Trophoblast cell (in vitro differentiated cells and primary cell): Measurements from ENCODE around the gene DLG2.

Experiments
- DNase-seq, 2 donors: peaks; one replicate each; pipeline ENCODE4 v3.0.0-alpha.2; 2016
- H2AFZ ChIP-seq: 2 replicates; pipeline ENCODE4 v1.6.1; 2013; ENCODE audit warnings: low read length, moderate library complexity, mild to moderate bottlenecking; ENCODE audit not compliant: insufficient read depth, poor library complexity
- H2AK5ac ChIP-seq: 2 replicates; pipeline ENCODE4 v1.6.1; 2013; ENCODE audit warnings: mild to moderate bottlenecking, low read length
- H2BK120ac ChIP-seq: 2 replicates; pipeline ENCODE4 v1.6.1; 2013; ENCODE audit warnings: low read length, mild to moderate bottlenecking, moderate library complexity; ENCODE audit not compliant: insufficient read depth, poor library complexity
- H2BK12ac ChIP-seq: 2 replicates; pipeline ENCODE4 v1.6.1; 2013; ENCODE audit warnings: mild to moderate bottlenecking, low read length, moderate library complexity
- H2BK5ac ChIP-seq: 2 replicates; pipeline ENCODE4 v1.6.1; 2013; ENCODE audit warnings: low read length, low read depth, moderate library complexity, mild to moderate bottlenecking; ENCODE audit not compliant: poor library complexity
- H3K14ac ChIP-seq: 2 replicates; pipeline ENCODE4 v1.6.1; 2013; ENCODE audit warnings: mild to moderate bottlenecking, low read length
- H3K18ac ChIP-seq: 2 replicates; pipeline ENCODE4 v1.6.1; 2013; ENCODE audit warnings: mild to moderate bottlenecking, low read length
- H3K23ac ChIP-seq: 2 replicates; pipeline ENCODE4 v1.6.1; 2013; ENCODE audit warnings: low read length
- H3K27ac ChIP-seq: 2 replicates; pipeline ENCODE4 v1.5.1; 2013; ENCODE audit warnings: low read depth, mild to moderate bottlenecking, inconsistent platforms, low read length, moderate library complexity
- H3K27me3 ChIP-seq: 2 replicates; pipeline ENCODE4 v1.6.1; 2013; ENCODE audit warnings: inconsistent platforms, mild to moderate bottlenecking, low read length, moderate library complexity; ENCODE audit not compliant: insufficient read depth
- H3K36me3 ChIP-seq, 2 experiments: 1 replicate in 1 of 2; 2 replicates in 1 of 2; pipeline ENCODE4 v1.6.1; 2013; ENCODE audit warnings: low read length in 2 of 2, mild to moderate bottlenecking in 2 of 2, moderate library complexity in 1 of 2; ENCODE audit not compliant: insufficient read depth in 2 of 2, control insufficient read depth in 1 of 2
- H3K4ac ChIP-seq: 2 replicates; pipeline ENCODE4 v1.6.1; 2013; ENCODE audit warnings: low read depth, mild to moderate bottlenecking, low read length, moderate library complexity
- H3K4me1 ChIP-seq, 2 experiments: 1 replicate in 1 of 2; 2 replicates in 1 of 2; pipeline ENCODE4 v1.6.1; 2013; ENCODE audit warnings: low read length in 2 of 2, mild to moderate bottlenecking in 2 of 2, moderate library complexity in 1 of 2; ENCODE audit not compliant: insufficient read depth in 2 of 2, control insufficient read depth in 1 of 2
- H3K4me2 ChIP-seq: 2 replicates; pipeline ENCODE4 v1.6.1; 2013; ENCODE audit warnings: inconsistent platforms, mild to moderate bottlenecking, low read length, moderate library complexity
- H3K4me3 ChIP-seq: 2 replicates; pipeline ENCODE4 v1.5.1; 2013; ENCODE audit warnings: mild to moderate bottlenecking, low read depth, low read length, inconsistent platforms
- H3K79me1 ChIP-seq: one replicate; pipeline ENCODE4 v1.6.1; 2013; ENCODE audit warnings: low read length
- H3K79me2 ChIP-seq: 2 replicates; pipeline ENCODE4 v1.6.1; 2013; ENCODE audit warnings: low read length, mild to moderate bottlenecking; ENCODE audit not compliant: control insufficient read depth, insufficient read depth, poor library complexity
- H3K9ac ChIP-seq: 2 replicates; pipeline ENCODE4 v1.6.1; 2013; ENCODE audit warnings: mild to moderate bottlenecking, low read length
- H3K9me3 ChIP-seq: 2 replicates; pipeline ENCODE4 v1.6.1; 2013; ENCODE audit warnings: low read depth, mild to moderate bottlenecking, control low read depth, inconsistent platforms, low read length; ENCODE audit not compliant: insufficient read depth
- H4K12ac ChIP-seq: 2 replicates; pipeline ENCODE4 v1.6.1; 2013; ENCODE audit warnings: low read depth, mild to moderate bottlenecking, low read length, moderate library complexity
- H4K8ac ChIP-seq: 2 replicates; pipeline ENCODE4 v1.6.1; 2013; ENCODE audit warnings: low read depth, mild to moderate bottlenecking, low read length, moderate library complexity
- H4K91ac ChIP-seq: one replicate; pipeline ENCODE4 v1.6.1; 2013; ENCODE audit warnings: low read depth, mild to moderate bottlenecking, low read length, moderate library complexity
- WGBS: extraction: QIAGEN DNeasy Blood & Tissue Kit; methylation state at CpG from one replicate; pipeline ENCODE4 v1.1.7; 2013; ENCODE audit warnings: missing lambda C conversion rate; ENCODE audit not compliant: insufficient read length, insufficient coverage; ENCODE audit errors: extremely low coverage; 5-methylcytosine and 5-hydroxymethylcytosine counted together

The DLG2 gene

DNA sequence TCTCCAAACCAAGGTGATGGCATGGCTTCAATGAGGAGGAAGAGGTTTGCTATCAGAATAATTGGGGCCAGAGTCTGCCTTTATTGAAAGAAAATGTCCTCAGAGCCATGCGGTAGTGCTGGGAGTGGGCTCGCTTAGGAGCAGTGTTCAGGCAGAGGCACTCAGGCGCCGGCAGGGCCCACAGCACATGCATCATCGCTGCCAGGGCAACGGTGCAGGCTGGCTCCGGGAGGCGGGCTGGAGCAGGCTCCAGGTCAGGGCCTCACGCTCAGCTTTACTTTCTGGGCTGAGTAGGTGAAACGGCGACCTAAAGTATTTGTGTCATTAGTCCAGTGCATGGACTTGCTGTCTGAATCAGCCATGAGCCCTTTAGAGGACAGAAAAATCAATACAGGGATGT, 2171.1 kb downstream of the DLG2 start:
- H3K9me3 ChIP-seq: no peaks in the 10 kb centered on the region
- no peaks in the 10 kb centered on the region for H3K79me1 ChIP-seq
- H2BK120ac ChIP-seq: no peak overlapping the region
- H3K36me3 ChIP-seq: no peaks in the 10 kb centered on the region
- no peak overlapping the region for H3K4me2 ChIP-seq
- no peak overlapping the region for H3K14ac ChIP-seq
- no peak overlapping the region for H4K8ac ChIP-seq
- H4K12ac ChIP-seq: no peak overlapping the region
- no CpG with 5 or more reads among the region's 11 CpGs for WGBS
- no peak overlapping the region for H2AK5ac ChIP-seq
- no peaks in the 10 kb centered on the region for H3K27me3 ChIP-seq
- H3K4me3 ChIP-seq: no peak overlapping the region
- no peak overlapping the region for H3K18ac ChIP-seq
- no peak overlapping the region for H3K23ac ChIP-seq
- H3K4ac ChIP-seq: no peak overlapping the region
- no peak overlapping the region for H2BK12ac ChIP-seq
- H3K79me2 ChIP-seq: no peaks in the 10 kb centered on the region
- H2BK5ac ChIP-seq: no peak overlapping the region
- DNase-seq: peak; percentile 75 to 77
- H2AFZ ChIP-seq: no peak overlapping the region
- no peaks in the 10 kb centered on the region for H3K4me1 ChIP-seq
- H3K9ac ChIP-seq: no peak overlapping the region
- no peak overlapping the region for H4K91ac ChIP-seq
- H3K27ac ChIP-seq: no peak overlapping the region

DNA sequence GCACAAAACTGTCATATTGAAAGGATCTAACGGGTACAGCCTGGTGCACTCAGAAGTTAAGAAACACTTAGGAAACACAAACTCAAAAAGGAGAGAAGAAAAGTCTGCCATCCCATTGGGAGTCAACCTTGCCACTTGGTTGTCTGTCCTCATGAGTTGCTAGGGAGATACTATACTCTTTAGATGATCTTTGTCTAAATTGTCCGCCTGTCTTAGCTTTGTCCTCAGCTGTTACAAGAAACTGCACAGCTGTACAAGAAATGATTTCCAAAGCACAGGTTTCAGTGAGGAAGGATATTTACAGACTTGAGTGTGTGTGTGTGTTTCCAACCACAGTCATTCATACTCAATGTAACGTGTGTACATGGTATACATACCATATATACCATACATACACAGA, 2171.8 kb downstream of the DLG2 start:
- no peak overlapping the region for H3K4me3 ChIP-seq

GRCh38 chr11:83454674-83455073, 2172.5 kb downstream of the DLG2 start:
- Histone ChIP-seq H2AFZ (no peak overlapping the region), H3K36me3 (no peaks in the 10 kb centered on the region), H3K9ac (no peak overlapping the region), H3K79me1 (no peaks in the 10 kb centered on the region), H3K4me3 (no peak overlapping the region), H4K8ac (no peak overlapping the region), H3K27me3 (no peaks in the 10 kb centered on the region), H2BK12ac (no peak overlapping the region), H2BK120ac (no peak overlapping the region), H3K4ac (no peak overlapping the region), H3K23ac (no peak overlapping the region), H3K18ac (no peak overlapping the region), H4K91ac (no peak overlapping the region), H3K14ac (no peak overlapping the region), H3K4me1 (no peaks in the 10 kb centered on the region), H4K12ac (no peak overlapping the region), H3K4me2 (no peak overlapping the region), H2BK5ac (no peak overlapping the region), H3K79me2 (no peaks in the 10 kb centered on the region), H2AK5ac (no peak overlapping the region), H3K9me3 (no peaks in the 10 kb centered on the region), H3K27ac (no peak overlapping the region)
- no CpG with 5 or more reads among the region's 1 CpG for WGBS
- DNase-seq: no peak

More for the DNA sequence above, 2171.8 kb downstream of the DLG2 start:
- Histone ChIP-seq H2BK12ac (no peak overlapping the region), H3K9me3 (no peaks in the 10 kb centered on the region), H3K27ac (no peak overlapping the region), H2AFZ (no peak overlapping the region), H3K27me3 (no peaks in the 10 kb centered on the region), H3K79me2 (no peaks in the 10 kb centered on the region), H3K23ac (no peak overlapping the region), H2AK5ac (no peak overlapping the region), H4K8ac (no peak overlapping the region), H3K36me3 (no peaks in the 10 kb centered on the region), H3K4ac (no peak overlapping the region), H3K4me1 (no peaks in the 10 kb centered on the region), H3K18ac (no peak overlapping the region), H3K9ac (no peak overlapping the region), H2BK120ac (no peak overlapping the region), H4K91ac (no peak overlapping the region), H2BK5ac (no peak overlapping the region), H3K14ac (no peak overlapping the region), H4K12ac (no peak overlapping the region), H3K79me1 (no peaks in the 10 kb centered on the region), H3K4me2 (no peak overlapping the region)
- no CpG with 5 or more reads among the region's 3 CpGs for WGBS
- peak in 1 of 2 donors; percentile 18 for DNase-seq

GRCh38 chr11:83449338-83449913, 2177.7 kb downstream of the DLG2 start:
- no peak overlapping the region for H3K27ac ChIP-seq
- no peak overlapping the region for H3K4ac ChIP-seq
- no peak overlapping the region for H2BK12ac ChIP-seq
- no peak overlapping the region for H4K8ac ChIP-seq
- H3K79me1 ChIP-seq: no peaks in the 10 kb centered on the region
- H3K36me3 ChIP-seq: no peaks in the 10 kb centered on the region
- no peak overlapping the region for H3K4me2 ChIP-seq
- H3K4me3 ChIP-seq: no peak overlapping the region
- no peaks in the 10 kb centered on the region for H3K27me3 ChIP-seq
- no peak overlapping the region for H2BK120ac ChIP-seq
- H2BK5ac ChIP-seq: no peak overlapping the region
- H4K91ac ChIP-seq: no peak overlapping the region
- H3K23ac ChIP-seq: no peak overlapping the region
- DNase-seq: peak; percentile 67 to 72
- WGBS: no CpG with 5 or more reads among the region's 4 CpGs
- H3K14ac ChIP-seq: no peak overlapping the region
- no peak overlapping the region for H3K18ac ChIP-seq
- H3K9ac ChIP-seq: no peak overlapping the region
- no peak overlapping the region for H2AFZ ChIP-seq
- peaks cover 2% of the 10 kb centered on the region for H3K9me3 ChIP-seq
- no peaks in the 10 kb centered on the region for H3K4me1 ChIP-seq
- H4K12ac ChIP-seq: no peak overlapping the region
- H3K79me2 ChIP-seq: no peaks in the 10 kb centered on the region
- no peak overlapping the region for H2AK5ac ChIP-seq
